Glomerular endothelial cell (primary cell): ENCODE data around the gene DLX3. TPM values are rescaled to one million over a fixed set of nuclear protein-coding genes. Genes with fewer than 3 reads are reported as not detected.

Experiments used
- DNase-seq: peaks from one replicate; pipeline ENCODE4 v3.0.0-alpha.2; 2011; ENCODE audit warnings: low read depth, low spot score; ENCODE audit errors: extremely low read depth
- total RNA-seq: library from RNA; depleted of rRNA; stranded (reverse); fragments of >200 nt; gene quantifications from 2 replicates; pipeline ENCODE4 v1.2.3, GENCODE V29; 2015

Gene DLX3
- total RNA-seq, 1 donor from 2014 or later = not detected

DNA sequence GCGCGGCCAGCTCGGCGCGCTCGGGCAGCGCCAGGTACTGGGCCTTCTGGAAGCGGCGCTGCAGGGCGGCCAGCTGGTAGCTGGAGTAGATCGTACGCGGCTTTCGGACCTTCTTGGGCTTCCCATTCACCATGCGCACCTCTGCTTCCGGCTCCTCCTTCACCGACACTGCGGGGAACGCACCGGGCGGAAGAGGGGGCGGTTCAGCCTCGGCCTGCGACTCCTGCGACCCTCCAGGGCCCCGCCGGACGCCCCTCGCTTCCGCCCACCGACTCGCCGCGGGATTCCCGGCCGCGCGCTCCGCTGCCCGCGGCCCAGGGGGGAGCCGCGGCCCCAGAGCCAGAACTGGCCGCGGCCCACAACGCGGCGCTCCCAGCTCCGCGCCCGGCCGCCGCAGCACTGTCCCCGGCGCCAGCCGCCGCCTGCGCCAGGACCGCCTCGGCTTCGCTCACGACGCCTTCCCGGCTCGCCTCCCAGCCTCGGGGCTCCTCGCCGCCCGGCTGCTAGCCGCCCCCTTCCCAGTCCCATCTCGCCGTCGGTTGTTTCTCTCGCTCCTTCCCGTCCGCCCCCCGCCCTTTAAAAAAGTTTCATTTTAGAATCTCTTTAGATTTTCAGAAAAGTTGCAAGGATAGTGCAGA lies 1.5 kb downstream of the DLX3 start:
- no peak for DNase-seq

DNA sequence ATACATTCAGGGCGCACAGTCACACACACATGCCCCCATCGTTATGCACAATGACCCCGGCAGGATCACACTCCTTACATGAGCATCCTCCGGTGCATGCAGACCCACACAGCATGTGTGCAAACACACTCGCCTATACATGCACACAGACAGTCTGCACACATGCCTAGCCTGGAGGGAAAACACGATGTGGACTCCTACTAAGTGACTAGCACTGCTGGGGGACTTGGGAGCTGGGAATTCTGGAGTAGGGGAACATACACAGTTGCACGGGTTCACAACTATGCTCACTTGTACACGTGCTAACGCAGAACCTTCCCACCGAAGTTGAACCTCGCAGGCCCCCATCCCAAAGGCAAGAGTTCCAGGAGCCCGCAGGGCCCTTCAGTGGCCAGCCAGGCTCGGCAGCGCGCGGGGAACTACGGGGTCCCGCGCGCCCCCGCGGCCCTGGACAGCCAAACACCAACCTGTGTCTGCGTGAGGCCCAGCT lies 2.0 kb downstream of the DLX3 start:
- DNase-seq = no peak

DNA sequence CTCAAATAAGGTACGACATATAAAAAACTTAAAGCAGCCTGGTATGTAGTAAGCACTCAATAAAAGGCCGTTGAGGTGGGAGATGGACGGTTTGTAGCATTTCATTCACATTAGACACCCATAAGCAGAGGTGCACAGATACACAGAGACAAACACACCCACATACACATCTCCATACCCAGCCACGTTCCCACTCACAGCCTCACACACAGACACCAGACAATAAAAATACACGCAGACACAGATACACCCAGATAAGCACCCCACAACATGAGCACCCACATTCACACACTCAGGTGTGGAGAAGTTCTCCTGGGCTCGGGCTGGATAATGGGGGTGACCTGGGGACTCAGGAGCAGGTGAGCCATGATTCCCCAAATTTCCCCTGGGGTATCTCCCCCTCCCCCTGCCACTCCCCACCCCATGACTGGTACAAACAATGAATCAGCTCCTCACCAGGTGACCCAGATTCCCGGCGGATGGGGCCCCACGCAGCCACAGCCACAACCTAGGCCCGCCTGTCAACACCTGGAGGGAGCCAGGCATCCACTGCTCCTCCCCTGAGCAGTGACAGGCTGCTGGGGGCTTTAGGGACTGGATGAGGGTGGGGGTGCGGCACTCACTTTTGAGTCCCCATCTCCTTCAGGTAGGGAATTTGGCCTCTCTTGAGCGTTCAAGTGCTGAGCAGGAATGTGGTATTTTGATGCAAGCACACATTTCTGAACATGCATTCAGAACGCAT lies 2.7 kb downstream of the DLX3 start:
- DNase-seq = no peak

DNA sequence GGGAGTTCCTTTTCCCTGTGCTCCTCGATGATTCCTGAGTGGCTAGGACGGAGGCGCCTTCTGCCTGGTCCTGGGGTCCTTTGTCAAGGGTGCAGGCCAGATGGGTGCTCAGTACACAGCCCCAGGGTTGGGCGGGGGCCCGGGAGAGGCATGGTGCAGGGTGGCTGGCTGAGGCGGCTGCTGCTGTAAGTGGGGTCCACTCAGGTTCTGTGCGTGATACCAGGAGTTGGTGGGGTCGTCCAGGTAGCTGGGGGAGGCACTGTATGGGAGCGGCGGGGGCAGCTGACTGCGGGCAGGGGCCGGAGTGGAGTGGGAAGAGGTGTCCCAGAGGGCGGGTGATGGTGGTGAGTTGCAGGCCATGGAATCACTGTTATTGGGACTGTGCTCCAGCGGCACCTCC lies 3.6 kb downstream of the DLX3 start:
- DNase-seq = no peak

DNA sequence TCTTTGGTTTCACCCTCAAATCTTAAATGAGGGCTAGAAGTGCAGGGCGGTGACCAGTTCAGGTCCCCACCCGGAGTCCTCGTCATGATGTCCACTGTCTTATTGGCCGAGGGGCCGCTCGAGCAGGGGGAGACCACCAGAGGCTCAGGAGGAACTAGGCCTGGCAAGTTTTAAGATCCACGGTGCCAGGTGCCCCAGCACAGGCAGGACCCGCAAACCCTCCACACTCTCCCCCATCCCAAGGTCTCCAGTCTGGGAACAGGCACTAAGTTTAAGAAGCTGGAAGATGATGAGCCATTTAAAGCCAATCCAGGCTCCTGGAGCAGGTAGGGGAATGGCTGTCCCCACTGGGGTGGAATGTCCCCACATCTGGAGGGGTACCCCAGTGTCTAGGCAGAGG lies 4.1 kb downstream of the DLX3 start:
- DNase-seq = no peak

DNA sequence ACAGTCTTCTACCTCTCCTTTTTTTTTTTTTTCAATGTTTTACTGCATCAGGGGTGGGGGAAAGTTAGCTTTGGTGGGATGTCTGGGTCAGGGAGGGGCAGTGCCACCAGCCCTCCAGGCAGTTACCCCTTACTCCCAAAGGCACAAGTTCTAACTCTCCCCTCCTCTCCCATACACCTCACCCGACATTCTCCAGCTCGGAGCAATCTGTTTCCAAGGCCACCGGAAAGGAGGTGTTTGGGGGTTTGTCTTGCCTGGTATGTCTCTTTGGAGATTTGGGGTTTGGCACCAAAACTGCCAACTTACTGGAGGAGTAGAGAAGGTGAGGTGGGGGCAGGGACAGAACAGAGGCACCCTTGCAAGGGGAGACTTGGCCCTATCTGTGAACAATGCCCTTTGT lies 4.7 kb downstream of the DLX3 start:
- no peak for DNase-seq

DNA sequence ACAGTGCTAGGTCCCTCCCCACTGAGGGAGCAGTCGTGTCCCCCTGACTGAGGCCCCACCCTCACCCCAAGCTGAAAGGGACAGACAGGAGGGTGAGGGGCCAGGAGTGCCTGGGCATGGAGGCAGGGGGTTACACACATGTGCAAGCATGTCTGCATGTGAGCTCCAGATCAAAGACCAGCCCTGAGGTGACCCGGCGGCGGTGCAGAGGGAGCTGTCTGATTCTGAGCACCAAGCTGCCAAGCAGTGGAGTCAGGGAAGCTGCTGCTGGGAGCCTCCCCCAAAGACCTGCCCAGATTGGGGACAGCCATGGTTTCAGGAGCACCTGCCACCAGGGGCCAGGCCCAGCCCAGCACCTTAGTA lies 5.5 kb downstream of the DLX3 start:
- no peak for DNase-seq

DNA sequence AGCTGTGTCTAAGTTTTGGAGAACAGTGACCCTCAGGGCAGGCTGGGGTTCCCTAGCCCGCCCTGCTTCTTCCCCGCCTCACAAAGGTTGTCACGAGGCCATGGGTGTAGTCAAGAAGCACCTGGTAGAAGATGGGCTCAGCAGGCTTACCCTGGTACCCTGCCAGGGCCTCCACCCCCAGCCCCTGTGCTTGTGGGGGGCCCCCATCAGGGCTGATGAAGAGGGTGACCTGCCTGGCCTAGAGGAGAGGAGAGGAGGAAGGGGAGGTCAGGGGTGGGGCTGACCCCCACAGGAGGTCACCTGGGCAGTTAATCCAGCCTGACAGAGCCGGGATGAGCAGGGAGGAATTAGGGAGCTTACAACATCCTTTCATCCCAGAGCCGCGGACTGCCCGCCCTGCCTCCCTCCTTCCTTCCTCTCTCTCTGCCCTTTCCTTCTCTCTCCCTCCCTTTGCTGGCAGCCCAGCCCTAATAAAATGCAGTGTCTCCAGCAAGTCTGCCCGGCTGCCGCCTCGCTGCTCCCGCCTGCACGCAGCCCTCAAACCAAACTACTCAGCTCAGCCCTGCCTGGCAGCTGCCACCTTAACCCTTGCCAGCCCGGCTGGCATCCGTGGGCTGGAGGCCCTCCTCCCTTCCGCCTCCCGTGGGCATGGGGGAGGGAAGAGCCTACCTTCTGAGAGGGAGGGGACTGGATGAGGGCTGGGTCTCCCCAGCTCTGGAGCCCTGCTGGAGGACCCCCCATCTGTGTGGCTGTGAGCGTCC lies 7.2 kb downstream of the DLX3 start:
- no peak for DNase-seq

DNA sequence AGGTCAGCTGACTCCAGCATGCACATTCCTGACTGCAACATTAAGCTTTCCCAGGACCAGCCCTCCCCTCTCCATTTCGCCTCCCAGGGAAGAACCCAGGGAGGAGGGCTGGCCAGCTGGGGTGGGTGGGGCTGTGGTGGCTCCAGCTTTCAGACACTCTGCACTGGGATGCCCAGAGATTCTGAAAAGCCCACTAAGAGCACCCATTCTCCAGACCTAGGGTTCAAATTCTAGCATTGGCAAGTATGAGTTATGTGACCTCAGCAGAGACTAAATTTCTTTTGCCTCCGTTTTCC lies 7.8 kb downstream of the DLX3 start:
- DNase-seq = no peak

DNA sequence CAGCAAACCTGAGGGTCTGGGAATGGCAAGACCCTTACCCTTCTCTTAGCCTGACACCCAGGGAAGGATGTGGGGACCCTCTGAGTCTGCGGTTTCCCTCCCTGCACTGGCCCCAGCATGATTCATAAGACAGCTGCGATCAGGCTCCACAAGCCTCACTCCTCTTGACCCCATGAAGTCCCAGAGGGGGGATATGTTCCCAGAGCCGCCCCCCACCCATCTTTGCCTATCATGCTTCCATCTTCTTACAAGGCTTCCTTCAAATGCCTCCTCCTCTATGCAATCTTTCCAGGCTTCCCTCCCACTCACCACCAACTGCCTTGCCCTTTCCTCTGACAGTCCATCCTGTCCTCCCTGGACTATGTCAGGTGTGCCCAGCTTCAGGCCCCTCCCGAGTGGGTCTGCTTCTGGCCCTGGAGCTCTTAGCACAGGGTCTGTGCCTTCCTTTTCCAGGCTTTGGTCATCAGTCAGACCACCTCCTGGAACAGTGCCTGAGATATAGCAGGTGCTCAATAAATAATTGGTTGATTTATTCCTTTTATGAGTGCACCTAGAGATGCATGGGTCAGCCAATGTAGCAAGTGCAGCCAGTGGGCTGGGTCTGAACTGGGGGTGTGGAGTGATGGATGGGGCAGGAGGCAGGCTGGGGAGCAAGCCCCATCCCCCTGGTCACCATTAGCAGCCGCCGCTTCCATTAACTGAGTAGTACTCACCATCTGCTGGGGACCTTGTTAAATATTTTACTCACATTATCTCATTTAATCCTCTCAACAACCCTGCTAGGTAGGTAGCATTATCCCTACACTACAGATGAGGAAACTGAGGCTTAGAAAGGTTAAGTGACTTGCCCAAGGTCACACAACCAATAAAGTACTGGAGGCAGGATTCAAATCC lies 8.4 kb downstream of the DLX3 start:
- DNase-seq = no peak

DNA sequence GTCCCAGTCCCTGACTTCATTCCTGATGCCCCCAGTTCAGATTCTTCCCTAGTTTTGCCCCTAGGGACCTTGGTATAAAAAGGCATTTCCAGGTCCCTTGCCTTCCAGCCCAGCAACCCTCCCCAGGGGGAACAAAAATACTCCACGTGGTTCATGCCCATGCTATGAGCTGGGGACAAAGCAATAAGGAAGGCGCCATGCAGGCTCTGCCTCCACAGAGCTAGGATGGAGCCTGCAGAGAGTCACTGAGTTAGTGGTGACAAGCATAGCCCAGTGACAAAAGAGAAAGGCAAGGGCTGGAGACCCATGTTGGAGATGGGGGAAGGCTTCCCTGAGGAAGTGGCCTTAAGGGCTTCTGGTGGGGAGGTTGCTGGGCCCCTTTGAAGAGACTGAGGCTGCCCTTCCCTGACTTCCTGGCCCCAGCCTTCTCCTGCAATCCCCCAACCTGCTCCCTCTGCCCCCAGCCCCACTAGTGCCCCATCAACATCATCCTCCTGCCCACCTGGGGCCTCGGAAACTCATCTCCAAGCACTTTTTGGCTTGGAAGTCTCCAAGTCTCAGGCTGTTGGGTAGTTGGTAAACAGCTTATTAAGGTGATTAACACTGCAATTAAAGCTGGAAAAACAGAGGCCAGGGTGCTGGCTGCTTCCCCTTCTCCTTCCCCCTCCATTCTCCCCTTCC lies 9.6 kb downstream of the DLX3 start:
- no peak for DNase-seq

DNA sequence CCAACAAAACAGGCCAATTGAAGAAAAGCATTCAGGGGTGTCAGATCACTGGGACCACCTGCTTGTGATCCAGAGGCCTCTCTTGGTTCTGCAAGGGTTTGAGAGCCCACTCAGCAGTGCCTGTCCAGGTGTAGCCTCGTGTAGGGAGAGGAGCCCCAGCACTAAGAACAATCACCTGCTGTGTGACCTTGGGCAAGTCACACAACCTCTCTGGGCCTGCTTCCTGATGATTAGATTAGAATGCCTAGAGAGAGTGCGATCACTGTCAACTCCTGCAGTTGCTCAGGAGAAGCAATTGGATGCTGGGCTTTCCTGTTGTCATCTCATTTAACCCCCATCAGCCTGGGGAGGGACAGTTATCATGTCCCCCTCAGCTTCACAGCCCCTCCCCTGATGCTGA lies 10.2 kb downstream of the DLX3 start:
- DNase-seq = no peak

DNA sequence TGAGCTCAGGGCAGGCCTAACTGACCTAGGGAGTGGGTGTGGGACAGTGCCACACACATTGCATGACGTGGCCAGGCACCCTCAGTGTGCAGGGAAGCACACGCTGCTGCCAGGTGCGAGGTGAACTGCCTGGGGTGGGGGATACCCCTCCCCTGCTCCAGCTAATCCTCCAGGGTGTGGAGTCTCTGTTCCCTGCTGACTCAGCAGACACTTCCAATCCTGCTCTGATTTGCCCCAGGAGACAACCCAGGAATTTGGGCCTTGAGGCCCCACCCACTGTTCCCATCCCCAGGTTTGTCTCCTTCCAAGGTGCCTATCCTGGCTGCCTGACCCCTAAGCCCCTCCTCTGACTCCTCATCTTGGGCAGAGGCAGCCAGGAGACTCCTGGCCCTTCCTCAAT lies 10.7 kb downstream of the DLX3 start:
- DNase-seq = no peak

DNA sequence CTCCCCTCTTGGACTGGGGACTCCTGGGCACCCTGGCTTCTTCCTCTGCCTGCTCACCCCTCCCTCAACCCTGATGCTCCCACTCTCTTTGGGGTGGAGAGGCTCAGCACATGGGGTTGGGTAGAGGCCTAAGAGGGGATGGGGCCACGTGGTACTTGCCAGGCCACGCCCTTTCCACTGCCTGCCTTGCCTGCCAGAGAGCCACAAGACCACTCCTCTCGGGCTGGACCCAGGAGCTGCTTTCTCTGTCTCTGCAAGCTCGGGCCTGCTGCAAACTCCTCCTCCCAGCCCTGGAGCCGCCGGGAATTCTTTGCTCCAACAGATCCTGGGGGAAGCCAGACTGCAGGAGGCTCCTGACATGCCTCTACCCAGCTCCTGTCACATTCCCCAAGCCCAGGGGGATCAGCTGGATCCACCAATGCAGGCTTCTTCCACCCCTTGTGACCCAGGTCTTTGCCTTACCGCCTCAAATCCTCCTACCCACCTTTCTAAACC lies 14.3 kb downstream of the DLX3 start:
- no peak for DNase-seq

DNA sequence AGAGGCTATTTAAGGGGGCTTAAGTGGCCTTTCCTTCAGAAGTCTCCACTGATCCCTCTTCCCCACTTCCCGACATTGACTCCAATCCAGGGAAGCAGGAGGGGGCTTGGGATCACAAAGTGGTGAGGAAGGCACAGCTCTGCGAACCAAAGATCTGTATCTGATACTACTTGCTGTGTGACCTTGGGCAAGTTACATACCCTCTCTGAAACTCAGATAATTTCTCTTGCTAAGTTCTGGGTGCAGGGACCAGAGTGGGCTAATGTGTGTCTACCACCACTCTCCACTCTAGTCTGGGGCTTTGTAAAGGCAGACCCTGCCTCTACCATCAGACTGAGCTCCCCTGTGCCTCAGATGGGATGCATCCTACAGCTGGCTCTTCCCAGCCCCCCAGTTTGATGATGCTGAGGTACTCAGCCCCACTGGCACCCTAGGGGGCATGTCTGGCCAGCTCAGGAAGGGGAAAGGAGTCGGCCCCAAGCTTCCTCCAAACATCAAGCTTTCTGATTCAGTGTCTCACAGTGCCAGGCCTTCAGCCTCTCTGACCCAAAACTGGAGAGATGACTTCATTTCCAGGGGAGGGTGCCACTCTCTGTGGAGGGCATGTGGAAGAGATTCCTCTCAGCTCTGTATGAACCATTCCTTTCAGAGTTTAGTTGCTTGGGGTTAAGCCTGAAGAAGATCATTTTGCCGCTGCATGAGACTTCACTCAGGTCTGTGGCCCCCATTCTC lies 15.1 kb downstream of the DLX3 start:
- DNase-seq = no peak

DNA sequence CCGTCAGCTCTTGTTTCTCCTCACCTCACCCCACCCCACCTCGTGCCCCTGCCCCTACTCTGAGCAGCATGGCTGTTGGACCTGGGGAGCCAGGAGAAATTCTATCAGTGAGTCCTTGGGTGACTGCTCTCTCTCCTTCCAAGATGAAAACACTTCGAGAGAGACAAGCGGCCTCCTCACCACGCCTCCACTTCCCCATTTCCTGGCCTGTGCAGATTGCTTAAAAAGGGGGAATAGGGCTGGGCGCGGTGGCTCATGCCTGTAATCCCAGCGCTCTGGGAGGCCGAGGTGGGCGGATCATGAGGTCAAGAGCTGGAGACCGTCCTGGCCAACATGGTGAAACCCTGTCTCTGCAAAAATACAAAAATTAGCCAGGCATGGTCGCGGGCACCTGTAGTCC lies 16.5 kb downstream of the DLX3 start:
- no peak for DNase-seq

DNA sequence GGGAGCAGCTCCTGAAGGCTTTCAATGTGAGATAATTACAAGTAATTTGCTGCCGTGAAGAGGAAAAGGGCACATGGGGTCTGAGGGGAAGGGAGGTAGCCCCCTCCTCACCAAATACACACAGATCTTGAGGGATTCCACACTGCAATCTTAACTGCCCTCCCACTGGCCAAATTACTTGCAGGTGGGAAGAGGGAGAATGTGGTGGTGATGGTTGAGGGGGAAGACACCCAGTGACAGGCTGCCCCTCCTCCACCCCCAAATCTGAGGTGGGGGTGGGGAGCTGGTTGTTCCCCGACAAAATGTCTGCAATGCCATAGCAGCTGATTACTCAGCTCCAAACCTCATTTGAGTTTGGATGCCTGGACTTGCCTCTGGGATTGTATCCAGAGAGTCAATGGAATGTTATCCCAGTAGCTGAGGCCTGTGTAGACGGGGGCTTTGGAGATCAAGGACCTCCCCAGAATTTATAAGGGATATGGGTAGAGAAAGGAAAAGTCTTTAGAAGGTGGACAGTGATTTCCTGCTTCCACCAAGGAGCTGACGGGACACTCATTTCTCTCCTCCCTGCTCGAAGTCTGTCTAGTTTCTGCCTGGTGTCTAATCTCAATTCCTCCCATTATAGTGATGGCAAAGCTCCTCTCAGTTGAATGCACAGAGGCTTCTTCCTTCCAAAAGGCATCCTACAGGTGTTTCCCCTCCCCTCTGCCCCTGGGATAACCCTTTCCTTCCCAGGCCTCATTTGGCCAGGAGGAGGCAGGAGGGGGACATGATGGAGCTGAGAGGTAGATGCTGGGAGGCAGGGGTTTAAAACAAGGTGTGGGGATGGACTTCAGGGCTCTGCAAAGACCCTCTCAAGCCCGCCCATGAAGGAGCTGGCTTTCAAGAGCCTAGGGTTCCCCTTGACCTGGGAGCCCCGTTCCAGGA lies 17.3 kb downstream of the DLX3 start:
- DNase-seq = no peak

DNA sequence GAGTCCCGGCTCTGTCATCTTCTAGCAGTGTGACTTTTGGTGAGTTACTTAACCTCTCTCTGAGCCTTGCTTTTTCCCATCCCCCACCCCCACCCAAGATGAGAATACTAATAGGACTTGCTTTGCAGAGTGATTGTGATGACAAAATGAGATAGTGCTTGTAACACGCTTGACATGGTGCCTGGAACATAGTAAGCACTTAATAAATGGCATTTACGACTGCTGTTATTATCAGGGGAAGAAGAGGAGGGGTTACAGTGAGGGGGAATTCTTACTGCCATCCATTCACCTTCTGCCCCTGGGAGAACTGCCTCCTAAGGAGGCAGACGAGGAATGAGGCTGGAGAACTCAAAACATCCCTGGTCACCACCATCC lies 18.2 kb downstream of the DLX3 start:
- no peak for DNase-seq
